Measurements from ENCODE around the gene NUDT19.

DNA sequence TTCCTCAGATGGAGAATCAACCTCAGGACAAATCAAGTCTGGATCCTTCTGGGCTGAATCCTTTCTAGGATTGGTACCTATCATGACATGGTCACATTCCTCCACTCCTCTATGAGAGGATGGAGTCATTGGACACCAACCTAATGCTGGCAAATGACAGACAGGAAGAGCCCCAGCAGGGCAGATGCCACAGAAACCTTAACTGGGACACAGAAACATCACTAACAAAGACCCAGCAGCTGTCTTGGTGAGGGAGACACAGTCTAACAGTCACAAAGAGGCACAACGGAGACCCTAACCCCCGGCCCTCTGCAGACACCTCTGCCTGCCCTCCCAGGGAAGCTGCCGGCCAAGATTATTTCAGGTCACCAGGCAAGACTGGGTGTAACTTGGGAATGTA, 18.8 kb upstream of the NUDT19 start:
- TF ChIP-seq, protein P1, sequence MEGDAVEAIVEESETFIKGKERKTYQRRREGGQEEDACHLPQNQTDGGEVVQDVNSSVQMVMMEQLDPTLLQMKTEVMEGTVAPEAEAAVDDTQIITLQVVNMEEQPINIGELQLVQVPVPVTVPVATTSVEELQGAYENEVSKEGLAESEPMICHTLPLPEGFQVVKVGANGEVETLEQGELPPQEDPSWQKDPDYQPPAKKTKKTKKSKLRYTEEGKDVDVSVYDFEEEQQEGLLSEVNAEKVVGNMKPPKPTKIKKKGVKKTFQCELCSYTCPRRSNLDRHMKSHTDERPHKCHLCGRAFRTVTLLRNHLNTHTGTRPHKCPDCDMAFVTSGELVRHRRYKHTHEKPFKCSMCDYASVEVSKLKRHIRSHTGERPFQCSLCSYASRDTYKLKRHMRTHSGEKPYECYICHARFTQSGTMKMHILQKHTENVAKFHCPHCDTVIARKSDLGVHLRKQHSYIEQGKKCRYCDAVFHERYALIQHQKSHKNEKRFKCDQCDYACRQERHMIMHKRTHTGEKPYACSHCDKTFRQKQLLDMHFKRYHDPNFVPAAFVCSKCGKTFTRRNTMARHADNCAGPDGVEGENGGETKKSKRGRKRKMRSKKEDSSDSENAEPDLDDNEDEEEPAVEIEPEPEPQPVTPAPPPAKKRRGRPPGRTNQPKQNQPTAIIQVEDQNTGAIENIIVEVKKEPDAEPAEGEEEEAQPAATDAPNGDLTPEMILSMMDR (IDR thresholded peaks at IDR 0.05), result no peak
- TF ChIP-seq POLR2A (IDR thresholded peaks at IDR 0.05), result no peak
